Activated CD4-positive, alpha-beta T cell treated with anti-CD3 and anti-CD28 coated beads for 24 hours (primary cell): ENCODE data around the gene OR51B2.
"Not testable (repeated sequence)": the region's sequence is repeated elsewhere in the genome, so short reads cannot be mapped to it uniquely, and the experiment has no call there.

Experiments
- DNase-seq, 2 donors: peaks; one replicate each; pipeline ENCODE4 v3.0.0-alpha.2; 2020; ENCODE audit warnings: low read depth in 2 of 2

Gene OR51B2, protein sequence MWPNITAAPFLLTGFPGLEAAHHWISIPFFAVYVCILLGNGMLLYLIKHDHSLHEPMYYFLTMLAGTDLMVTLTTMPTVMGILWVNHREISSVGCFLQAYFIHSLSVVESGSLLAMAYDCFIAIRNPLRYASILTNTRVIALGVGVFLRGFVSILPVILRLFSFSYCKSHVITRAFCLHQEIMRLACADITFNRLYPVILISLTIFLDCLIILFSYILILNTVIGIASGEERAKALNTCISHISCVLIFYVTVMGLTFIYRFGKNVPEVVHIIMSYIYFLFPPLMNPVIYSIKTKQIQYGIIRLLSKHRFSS

DNA sequence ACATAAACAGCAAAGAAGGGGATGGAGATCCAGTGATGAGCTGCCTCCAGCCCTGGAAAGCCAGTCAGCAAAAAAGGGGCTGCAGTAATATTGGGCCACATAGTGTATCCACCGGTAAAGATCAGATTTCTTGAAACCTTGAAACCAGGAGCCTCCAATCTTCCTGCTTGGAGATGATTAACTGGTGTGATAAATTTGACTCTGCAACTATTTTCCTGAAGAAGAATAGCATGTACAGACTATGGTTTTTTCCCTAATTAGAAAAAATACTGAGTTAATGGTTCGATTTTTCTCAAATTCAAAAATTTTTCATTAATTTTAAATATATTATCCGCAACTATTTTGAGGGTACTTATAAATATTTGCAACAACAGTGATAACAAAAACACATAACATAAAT, at the start of gene OR51B2:
Gene OR51B2, minus strand, starts transcription at position 101 of the 400 bp plus-strand sequence. Its CDS starts 0 bp downstream, at position 101.
- DNase-seq, result no peak

DNA sequence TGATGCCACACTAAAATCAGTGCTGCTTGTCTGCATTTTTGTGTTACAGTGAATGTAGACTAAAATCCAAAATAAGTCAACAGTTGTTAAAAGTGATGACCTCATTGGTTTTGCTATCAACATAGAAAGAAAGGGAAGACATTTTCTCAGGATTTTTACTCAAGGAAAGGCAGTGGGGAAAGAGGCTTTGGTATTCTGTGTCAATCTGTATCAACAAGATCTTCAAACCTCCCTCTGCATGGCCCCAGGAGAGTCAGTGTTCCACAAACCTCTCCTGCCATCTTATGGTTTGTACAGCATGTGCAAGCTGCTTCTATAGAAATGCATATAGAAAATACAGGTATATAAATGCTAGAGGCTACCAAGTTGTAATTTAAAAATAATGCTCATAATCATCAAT, 45.7 kb upstream of the OR51B2 start:
- no peak for DNase-seq

DNA sequence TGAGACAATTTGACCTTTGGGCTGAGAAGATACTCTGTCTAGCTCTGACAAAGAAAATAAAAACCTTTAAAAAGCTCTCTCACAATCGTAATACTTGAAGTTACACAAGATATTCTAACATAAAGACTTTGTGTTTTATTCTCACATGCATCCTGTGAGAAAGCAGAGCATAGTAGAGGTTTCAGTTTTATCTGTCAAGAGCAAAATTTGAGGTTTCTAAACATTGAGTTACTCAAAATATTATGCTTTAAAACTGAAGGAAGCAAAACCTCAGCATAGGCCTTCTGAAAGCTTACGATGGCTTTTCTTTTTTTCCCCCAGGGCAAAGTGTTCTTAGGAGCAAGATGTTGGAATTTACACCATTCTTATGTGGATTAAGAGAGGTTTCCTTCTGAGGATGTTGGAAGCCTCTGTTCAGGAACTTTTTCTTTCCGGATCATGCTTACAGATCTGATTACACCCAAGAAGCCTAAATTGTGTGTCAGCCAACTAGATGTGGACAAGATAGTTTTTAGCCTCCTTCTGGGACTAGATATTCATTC, 44.5 kb upstream of the OR51B2 start:
- no peak for DNase-seq

DNA sequence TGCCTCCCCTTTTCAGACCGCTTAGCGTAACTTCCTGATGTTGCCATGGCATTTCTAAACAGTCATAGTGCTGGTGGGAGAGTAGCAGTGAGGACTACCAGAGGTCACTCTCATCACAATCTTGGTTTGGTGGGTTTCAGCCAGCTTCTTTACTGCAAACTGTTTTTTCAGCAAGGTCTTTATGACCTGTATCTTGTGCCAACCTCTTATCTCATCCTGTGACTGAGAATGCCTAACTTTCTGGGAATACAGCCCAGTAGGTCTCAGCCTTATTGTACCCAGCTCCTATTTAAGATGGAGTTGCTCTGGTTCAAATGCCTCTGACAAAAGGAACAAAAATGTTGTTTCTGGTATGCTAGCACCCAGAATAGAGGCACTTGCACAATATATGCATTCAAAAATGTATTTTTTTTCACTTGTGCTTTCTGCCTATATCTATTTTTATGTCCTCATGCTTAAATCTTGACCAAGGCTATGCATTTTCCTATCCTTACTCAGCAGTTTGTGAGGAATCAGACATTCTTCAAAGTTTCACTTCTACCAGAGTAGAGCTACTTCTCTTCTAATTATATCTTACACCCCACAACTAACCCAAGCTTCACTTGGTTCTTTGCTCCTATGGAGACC, 43.5 kb upstream of the OR51B2 start:
- DNase-seq, result no peak

DNA sequence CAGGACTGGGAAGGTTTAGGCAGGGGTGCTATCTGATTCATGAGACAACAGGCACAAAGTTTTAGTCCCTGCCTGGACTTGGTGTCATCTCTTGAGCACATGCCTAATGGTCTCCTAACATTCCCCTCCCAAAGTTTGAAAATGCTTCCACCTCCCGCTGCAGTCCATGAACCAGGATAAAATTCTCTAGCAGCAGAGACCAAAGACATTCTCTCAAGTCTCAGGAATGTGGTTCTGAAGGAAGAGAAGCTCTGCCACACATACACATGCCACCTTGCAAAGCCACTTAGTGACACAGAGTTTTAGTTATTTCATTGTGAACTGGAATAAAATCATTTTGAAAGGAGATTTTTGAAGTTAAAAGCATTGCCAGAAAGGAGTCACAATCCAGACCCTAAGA, 42.8 kb upstream of the OR51B2 start:
- DNase-seq, result no peak

DNA sequence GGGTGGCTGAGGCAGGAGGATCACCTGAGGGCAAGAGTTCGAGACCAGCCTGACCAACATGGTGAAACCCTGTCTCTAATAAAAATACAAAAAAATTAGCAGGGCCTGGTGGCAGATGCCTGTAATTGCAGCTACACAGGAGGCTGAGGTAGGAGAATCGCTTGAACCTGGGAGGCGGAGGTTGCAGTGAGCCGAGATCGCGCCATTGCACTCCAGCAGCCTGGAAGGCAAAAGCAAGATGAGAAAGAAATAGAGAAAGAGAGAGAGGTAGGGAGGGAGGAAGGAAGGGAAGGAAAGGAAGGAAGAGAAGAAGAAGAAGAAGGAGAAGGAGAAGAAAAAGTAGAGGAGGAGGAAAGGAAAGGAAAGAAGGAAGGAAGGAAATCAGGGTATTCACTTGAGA, 42.3 kb upstream of the OR51B2 start:
- not testable (repeated sequence) for DNase-seq

DNA sequence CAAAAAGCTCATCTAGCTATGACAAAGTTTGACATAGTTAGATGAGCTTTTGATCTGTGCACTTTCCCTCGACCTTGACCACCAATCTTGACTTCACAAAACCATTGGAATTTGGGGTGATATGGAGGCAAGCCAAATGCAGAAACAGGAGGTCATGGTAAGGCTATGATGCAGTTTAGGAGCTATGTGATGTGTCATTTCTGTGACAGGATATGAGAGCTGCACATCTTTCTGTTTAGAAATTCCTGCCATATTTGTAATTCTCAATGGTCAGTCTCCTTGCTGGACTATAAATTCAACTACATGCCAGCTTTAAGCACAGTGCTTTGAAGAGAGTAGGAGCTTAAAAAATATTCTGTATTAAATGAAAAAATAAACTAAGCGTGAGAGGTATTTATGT, 40.1 kb upstream of the OR51B2 start:
- no peak for DNase-seq

DNA sequence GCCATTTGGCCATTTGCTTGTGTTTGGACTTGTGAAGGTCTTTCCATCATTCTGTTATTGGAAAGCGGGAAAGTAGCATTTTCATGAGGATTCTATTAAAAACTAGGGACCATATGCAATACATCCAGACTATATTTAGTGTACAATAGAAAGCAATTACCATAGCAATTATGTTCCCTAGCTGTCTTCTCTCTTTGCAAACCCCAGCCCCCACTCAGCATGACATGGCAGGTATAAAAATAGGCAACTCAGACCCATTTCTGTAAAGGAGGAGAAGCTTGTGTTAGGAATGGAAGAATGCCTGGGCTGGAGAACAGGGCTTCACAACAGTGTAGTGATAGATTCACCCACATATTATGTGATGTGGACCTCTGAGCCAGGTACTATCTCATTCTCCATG, 39.6 kb upstream of the OR51B2 start:
- no peak for DNase-seq

DNA sequence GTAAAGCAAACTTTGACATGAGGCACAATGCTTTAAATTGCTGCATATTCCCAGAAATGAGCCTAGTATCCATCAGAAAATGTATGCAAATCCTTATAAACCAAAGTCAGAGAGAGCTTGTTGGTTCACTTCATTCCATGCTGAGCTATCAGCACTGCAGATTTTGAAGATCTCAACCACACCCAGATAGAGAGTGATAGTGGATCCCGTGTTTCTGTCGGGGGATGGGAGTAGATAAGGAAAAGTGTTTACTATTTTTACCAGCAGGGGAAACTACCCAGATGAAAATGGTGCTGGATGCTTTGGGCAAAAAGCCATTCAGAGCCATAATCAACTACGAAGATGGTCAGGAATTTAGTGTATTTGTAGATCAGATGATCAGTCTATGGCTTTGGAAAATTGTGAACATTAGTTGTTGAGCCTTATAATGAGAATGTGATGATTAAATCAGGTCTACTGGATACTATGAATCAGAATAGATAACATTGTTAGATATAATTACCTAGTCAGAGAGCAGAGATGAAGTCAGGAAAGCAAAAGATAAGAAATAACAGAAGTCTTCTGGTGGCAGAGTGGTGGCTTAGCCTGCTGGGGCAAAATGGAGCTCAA, 38.0 kb upstream of the OR51B2 start:
- no peak for DNase-seq

DNA sequence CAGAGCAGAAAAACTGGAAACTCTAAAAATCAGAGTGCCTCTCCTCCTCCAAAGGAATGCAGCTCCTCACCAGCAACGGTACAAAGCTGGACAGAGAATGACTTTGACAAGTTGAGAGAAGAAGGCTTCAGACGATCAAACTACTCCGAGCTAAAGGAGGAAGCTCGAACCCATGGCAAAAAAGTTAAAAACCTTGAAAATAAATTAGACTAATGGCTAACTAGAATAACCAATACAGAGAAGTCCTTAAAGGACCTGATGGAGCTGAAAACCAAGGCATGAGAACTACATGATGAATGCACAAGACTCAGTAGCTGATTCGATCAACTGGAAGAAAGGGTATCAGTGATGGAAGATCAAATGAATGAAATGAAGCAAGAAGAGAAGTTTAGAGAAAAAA, 31.9 kb upstream of the OR51B2 start:
- not testable (repeated sequence) for DNase-seq

DNA sequence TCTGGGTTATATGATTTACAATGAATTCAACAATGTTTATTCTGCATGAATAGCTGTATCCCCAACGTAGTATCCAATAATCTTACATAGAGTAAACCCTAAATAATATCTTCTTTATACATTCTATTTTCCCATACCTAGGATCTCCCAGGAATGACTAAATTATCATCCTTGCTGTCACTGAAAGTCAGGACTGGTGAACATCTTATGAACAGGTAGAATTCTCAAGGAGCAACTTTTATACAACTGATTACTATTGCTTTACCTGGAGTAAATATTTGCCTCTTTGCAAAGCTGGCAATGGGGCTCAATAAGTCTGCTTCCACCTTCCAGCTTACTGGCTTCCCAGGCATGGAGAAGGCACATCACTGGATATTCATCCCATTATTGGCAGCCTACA, 27.1 kb upstream of the OR51B2 start, which contains the start of gene OR51B6:
Gene OR51B6, plus strand, starts transcription at position 301 of the 400 bp plus-strand sequence. Its CDS starts 0 bp downstream, at position 301.
- no peak for DNase-seq

DNA sequence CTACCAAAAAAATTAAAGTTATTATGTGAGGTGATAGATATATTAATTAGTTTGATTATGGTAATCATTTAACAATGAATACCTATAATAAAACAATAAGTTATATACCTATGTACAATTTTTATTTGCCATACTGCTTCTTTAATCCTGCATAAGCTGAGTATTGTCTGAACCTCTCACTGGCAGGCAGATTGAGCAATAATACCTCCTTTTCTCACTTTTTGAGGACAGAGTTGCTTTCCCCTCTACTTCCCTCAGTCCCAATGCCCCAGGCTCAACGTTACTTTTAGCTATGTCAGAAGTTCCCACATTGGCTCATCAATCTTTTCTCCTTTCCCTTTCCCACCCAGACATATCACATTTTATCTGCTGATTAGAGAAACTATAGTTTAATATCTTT, 25.5 kb upstream of the OR51B2 start:
- DNase-seq, result no peak

DNA sequence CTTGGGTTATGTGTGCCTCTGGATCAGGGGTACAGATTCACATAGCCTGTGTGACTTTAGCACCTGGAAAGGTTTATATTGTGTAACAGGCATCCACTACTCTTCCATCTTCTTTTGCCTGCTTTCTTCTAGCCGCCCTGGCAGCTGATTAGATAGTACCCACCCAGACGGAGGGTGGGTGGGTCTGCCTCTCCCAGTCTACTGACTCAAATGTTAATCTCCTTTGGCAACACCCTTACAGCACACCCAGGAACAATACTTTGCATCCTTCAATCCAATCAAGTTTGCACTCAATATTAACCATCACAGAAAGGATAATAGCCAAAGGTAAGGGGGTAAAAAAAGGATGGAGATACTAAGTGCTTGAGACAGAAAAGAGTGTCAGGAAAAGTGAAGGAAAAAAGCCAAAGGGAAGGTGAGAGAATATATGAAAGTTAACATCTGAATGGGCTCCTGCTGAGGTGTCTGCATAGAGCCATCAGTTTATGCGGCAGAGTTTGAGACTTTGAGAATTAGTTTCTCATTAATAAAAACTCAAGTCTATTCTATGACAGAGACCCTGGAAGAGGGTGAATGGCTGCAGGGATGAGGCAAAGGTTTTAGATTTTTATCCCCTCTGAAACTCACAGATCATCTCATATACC, 24.6 kb upstream of the OR51B2 start:
- no peak for DNase-seq

DNA sequence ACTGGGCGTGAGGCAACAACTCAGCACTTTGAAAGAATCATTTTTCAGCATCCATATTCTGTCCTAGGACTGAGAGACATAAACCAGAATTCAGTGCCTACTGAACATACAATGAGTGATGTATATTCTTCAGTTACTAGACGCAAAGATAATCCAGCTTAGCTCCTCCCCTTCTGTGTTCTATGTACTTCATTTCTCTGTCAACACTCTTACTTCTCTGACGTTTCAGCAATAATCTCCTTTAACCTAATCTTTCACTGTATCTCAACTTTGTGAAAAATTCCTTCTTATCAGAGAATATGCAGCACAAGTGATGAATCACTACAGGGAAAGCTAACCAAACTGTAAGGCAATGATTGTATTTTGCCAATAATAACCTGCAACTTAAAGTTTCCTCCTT, 21.7 kb upstream of the OR51B2 start:
- DNase-seq, result no peak

DNA sequence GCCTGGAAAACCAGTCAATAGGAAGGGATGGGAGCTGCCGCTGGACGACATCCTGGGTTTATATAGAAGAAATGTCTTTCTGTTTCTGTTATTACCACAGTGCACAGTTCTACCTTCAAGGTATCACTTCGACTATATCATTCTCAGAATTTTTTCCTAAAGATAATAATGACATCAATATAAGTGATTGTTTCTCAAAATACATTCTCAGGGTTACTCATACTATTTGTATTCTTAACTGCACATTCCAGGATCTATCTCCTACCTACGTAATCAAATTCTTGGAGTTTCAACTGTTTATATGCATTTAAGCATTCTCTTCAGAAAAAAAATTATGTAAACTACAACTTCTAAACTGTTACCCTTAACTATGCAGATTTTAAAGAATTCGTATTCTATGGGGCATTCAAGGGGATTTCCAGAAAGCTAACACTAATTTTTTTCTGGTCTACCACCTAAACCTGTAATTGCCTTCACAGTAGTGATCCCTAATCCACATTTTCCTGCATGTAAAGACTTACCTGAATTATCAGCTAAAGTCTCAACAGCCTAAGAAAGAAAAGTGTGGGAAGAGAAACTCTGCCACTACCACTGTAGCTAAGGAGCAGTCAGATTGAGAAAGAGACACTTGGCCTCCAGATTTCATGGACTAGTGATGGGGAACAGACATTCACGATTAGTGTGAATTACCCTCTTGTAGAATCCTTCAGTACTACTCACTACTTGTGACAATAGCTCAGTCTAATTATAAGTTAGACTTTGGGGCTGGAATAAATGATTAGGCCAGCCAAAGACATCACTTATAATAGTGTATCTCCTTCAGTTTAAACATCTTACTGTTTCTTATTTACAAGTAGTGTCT, 19.6 kb upstream of the OR51B2 start, which contains the start of gene OR51B5:
Gene OR51B5, minus strand, starts transcription at position 51 of the 862 bp plus-strand sequence. Its CDS starts 0 bp downstream, at position 51.
- DNase-seq, result no peak

DNA sequence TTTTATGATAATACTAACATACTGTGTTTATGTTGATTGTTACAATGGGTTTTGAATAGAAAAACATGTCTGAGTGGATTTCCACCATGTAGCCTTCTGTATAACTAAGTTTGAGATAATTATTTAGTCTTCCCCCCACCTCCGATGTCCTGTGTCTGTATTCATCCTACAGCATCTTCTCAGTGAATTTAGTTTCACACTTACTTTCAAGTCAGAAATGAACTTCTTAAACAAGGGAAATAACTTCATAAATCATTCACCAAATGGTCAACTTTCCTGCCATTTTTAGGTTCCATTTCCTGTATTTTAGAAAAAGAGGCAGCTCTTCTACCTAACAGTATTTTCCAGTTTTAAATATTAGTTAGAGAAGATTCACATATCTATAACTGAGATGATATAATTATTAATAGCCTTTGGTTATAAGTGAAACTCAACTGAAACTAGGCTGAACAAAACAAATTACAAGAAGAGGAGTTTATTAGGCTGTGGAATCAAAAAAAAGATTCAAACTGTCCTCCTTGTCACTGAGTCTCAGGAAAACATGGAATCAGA, 15.8 kb upstream of the OR51B2 start:
- no peak for DNase-seq

DNA sequence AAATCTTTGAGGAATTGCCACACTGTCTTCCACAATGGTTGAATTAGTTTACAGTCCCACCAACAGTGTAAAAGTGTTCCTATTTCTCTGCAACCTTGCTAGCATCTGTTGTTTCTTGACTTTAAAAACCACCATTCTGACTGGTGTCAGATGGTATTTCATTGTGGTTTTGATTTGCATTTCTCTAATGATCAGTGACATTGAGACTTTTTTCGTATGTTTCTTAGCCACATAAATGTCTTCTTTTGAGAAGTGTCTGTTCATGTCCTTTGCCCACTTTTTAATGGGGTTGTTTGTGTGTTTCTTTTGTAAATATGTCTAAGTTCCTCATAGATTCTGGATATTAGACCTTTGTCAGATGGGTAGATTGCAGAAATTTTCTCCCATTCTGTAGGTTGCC, 13.2 kb upstream of the OR51B2 start:
- DNase-seq, result not testable (repeated sequence)

DNA sequence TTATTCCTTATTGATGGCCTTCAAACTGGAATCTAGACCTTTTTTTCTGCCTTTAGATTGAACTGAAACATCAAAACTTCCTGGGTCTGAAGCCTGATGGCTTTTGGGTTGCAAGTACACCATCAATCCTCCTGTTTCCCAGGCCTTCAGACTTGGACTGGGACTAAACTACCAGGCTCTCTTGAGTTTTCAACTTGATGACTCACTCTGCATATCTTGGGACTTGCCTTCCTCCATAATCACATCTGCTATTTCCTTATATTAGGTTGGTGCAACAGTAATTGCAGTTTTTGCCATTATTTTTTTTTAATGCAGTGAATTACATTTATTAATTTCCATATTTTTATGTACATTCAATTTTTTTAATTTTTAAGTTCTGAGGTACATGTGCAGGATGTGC, 12.2 kb upstream of the OR51B2 start:
- DNase-seq, result no peak

DNA sequence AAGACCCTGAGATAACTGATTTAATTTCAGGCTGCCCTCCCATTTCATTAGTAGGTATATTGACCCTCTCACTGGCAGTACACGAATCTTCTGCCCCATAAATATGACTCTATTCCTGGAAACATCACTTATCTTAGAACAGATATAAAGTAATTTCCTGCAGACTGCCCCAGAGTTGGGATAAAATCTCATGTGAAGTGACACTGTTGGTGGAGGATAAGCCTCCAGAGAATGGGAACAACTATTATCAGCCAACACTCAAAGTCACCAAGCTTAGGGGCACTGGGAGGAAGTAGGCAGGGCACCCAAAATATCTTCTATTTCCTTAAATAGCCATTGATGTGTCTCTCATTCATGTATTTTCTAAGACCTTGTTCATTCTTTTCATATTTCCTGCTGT, 11.1 kb upstream of the OR51B2 start:
- no peak for DNase-seq

DNA sequence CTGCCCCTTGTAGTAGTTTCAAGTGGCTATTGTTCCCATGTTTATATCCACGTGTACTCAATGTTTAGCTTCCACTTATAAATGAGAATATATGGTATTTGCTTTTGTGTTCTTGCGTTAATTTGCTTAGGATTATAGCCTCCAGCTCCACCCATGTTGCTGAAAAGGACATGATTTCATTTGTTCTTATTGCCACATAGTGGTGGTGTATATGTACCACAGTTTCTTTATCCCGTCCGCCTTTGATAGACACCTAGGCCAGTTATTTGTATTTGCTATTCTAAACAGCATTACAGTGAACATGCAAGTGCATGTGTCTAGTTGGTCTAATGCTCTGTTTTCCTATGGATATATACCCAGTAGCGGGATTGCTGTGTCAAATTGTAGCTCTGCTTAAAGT, 6.8 kb downstream of the OR51B2 start:
- DNase-seq, result no peak
